HL-60/S4 treated with phorbol 12-myristate 13-acetate at 8.2 ng/mL for 4 days and 3 days (cell line): ENCODE results near the gene MYL9.

ENCODE experiments used
- in situ Hi-C: fragments of 300-500 bp; cut with MboI; formaldehyde crosslinking; loops from 2 replicates; pipeline ENCODE4 v1.15.0; 2022; ENCODE audit warnings: low sequenced_read_pairs

Gene MYL9

GRCh38 chr20:36525620-36526365, 15.5 kb upstream of the MYL9 start:
- in situ Hi-C loops = no loop called here

GRCh38 chr20:36526521-36527011, 14.8 kb upstream of the MYL9 start:
- in situ Hi-C loops = no loop called here

- in situ Hi-C loops = no loop called here
Observed at GRCh38 chr20:36527331-36528125, 13.8 kb upstream of the MYL9 start.

- in situ Hi-C loops = no loop called here
Observed at GRCh38 chr20:36528176-36528874, 13.0 kb upstream of the MYL9 start.

GRCh38 chr20:36528875-36529417, 12.4 kb upstream of the MYL9 start:
- in situ Hi-C loops = no loop called here

GRCh38 chr20:36532388-36532787, 8.9 kb upstream of the MYL9 start:
- in situ Hi-C loops = no loop called here

- in situ Hi-C loops = no loop called here
Observed at GRCh38 chr20:36532822-36533221, 8.5 kb upstream of the MYL9 start.

GRCh38 chr20:36538026-36538722, 3.1 kb upstream of the MYL9 start:
- in situ Hi-C loops = no loop called here

GRCh38 chr20:36540551-36541211, 638 bp upstream of the MYL9 start:
- in situ Hi-C loops = no loop called here

- in situ Hi-C loops = no loop called here
Observed at GRCh38 chr20:36541768-36542488, 609 bp downstream of the MYL9 start.

- in situ Hi-C loops = no loop called here
Observed at GRCh38 chr20:36542516-36543183, 1.3 kb downstream of the MYL9 start.

GRCh38 chr20:36543184-36544133, 2.1 kb downstream of the MYL9 start:
- in situ Hi-C loops = no loop called here

GRCh38 chr20:36544134-36545018, 3.1 kb downstream of the MYL9 start:
- in situ Hi-C loops = no loop called here

- in situ Hi-C loops = no loop called here
Observed at GRCh38 chr20:36546111-36546736, 4.9 kb downstream of the MYL9 start.

- in situ Hi-C loops = no loop called here
Observed at GRCh38 chr20:36547186-36548005, 6.1 kb downstream of the MYL9 start.

GRCh38 chr20:36548006-36548315, 6.6 kb downstream of the MYL9 start:
- in situ Hi-C loops = no loop called here
